Measurements from ENCODE around the gene ARHGAP26.

- TF ChIP-seq CTCF (IDR thresholded peaks at IDR 0.05; ENCODE audit: extremely low read depth in 1 of 2, insufficient read depth in 1 of 2, low read depth in 1 of 2, low read length in 2 of 2) (no peak), MYC (IDR thresholded peaks at IDR 0.05; ENCODE audit: low read depth, low read length) (no peak), JUN (IDR thresholded peaks at IDR 0.05; ENCODE audit: borderline replicate concordance, insufficient read depth, insufficient read length, low read depth) (no peak), POLR2A (IDR thresholded peaks at IDR 0.05; ENCODE audit: low read depth, low read length) (no peak), MAX (IDR thresholded peaks at IDR 0.05; ENCODE audit: insufficient read depth, insufficient read length) (no peak)
These were observed 507.4 kb downstream of the ARHGAP26 start for GRCh38 chr5:143277536-143277935.
